ENCODE results near the gene KRT39.
"Not testable (repeated sequence)": the region's sequence is repeated elsewhere in the genome, so short reads cannot be mapped to it uniquely, and the experiment has no call there.

KRT39 gene

DNA sequence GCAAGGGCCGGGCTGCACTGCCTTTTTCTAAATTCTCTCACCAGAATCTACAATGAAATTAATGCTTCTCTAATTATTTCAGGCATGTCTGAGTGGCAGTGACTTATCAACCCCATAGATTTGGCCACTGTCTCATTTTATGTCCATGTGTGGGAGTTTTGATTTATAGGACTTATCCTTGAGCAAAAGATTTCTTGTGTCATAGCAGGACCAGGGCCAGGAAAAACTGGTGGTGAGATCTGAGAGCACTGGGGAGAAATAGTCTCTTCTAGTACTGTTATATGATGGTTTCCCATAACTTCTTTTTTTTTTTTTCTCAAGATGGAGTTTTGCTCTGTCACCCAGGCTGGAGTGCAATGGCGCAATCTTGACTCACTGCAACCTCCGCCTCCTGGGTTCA lies 27.8 kb downstream of the KRT39 start:
- no peak for DNase-seq (ENCODE audit: low spot score)

DNA sequence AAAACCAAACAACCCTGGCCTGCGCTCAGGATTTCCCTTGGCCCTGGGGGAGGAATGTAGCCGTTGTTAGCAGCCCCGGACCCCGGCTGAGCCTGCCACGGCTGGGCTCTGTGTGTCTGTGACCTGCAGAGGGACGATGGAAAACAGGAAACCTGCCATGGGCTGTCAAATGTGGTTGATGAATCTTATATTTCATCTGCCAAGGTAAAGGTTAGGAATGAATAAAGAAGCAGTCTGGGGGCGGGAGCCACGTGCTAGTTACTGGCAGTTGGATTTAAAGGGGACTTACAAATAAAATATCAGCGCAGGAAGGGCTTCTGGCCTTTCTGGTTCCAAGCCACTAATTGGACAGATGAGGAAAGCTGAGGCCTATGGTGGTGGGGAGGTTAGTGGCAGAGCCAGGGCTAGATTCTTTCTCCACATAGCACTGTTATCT lies 29.3 kb downstream of the KRT39 start, which contains the start of gene KRT23:
Gene KRT23, minus strand, starts transcription at position 263 of the 436 bp plus-strand sequence. CDS start 1,043 bp downstream, outside the sequence.
- no peak for DNase-seq (ENCODE audit: low spot score)

DNA sequence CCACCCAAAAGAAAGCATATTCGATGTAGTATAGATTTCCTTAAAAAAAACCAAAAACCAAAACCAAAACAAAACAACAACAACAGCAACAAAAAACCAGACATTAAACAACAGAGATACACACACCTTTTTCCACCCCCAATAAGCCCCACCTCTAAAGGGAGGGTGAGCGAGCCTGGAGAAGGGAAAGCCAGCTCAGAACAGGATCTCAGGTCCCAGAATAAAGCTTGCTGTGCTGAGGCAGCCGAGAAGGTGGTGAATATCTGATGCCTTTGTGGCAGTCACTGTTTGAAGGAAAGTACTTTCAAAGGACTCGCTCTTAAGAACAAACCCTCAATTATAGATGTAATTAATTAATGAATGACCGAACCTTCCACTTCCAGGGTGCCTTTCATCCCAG lies 29.8 kb downstream of the KRT39 start:
- no peak for DNase-seq (ENCODE audit: low spot score)

DNA sequence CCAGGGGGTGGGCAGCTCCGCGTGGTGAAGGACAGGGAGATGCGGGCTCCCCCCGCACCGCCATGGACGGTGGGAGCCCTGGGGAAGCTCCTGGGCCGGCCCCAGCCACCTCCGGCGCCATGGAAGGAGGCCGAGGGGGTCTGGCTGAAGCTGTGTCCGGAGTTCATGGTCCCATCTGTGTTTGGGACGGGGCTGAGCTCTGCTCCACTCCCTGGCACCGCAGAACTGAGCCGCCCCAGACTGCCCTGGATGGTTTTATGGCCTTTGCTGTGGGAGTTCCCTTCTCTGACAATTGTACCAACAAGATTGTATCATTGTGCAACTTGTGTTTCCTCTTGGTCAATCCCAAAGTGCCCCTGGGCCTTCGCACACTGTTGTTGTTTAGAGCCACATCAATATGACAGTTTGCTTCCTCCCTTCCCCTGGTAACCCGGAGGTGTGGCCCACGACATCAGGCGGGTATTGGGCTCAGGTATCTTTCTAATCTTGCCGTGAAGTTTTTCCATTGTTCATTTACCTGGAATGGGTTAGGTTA lies 30.2 kb downstream of the KRT39 start:
- DNase-seq (ENCODE audit: low spot score) = no peak

DNA sequence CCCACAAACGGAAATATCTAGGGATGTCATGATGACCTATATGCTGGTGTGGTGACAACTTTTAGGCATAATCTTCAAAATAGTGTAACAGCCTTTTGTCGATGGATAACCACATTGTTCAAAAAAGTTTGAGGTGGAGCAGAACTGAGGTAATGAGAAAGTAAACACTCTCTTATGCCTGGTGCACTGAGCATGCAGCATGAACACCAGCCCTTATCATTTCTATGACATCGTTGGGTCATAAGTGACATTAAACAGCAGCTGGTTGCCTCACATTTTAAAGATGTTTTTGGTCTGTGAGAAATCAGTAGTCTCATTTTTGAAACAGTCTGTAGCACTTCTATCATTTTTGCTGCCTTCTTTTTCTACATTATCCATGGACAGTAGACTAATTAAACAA lies 31.1 kb downstream of the KRT39 start:
- DNase-seq (ENCODE audit: low spot score) = peak; percentile 21

DNA sequence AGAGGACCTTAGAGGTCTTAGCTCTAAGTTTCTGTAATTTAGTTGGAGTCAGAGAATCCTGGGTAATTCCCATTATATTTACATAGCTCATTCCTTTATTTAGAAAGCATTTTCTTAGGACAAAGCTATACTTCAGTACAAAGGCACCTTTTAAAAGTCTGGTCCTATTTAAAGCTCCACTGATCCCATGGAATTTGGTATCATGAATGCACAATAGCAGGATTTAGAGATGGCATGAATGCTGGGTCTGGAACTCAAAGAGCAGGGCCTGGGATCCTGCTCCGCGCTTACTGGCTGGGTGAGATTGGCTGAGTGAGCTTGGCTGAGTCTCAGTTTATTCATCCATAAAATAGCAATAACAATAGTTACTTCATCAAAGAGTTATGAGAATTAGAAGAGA lies 34.1 kb downstream of the KRT39 start:
- no peak for DNase-seq (ENCODE audit: low spot score)

DNA sequence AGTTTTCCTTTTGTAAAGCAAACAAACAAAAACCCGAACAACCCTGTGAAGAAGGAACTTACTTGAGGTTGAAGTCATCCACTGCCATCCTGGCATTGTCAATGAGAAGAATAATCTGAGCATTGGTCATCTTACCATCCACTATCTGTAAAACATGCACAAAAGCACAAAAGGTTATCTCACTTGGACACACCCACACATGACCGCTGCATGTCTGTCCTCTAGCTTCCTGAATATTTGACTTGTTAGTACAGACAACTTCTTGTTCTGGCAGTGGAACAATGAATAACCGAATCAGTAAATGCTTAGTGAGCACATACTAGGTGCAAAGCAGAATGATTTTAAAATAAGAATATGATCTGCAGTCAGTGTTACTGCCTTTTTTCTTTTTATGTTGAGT lies 35.4 kb downstream of the KRT39 start:
- no peak for DNase-seq (ENCODE audit: low spot score)

DNA sequence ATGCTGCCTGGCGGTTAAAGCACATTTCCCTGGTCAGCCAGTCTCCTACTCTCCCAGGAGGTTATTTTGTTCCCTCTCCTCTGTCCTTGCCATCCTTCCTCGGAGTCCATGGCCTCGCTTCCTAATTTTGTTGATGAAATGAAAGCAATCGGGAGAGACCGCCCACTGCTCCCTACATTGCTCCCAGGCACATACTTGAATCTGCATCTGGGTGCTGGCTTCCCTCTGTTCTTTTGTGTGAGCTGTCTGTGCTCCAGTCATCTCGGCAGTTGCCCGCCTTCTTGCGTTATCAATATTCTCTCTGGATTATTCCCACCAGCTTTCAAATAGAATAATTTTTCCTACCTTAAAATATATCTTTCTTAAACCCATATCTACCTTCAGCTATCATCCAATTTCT lies 40.4 kb downstream of the KRT39 start:
- no peak for DNase-seq (ENCODE audit: low spot score)

DNA sequence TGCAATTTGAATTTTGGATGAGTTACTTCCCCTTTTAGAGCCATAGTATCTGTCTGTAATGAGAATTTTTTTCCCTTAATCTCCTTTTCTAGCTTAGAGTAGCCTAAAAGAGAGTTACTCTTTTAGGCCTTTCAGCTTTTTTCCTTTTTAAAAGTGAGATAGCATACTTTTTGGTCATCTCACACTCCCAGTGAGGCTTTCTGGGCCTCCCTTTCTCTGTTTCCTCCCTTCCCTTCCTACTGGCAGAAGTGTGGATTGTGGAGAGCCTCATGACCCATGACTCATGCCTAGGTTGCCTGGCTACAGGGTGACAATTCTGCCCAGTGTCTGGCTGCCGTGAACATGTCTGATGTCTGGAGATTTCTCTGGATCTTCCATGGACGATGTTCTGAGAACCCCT lies 44.5 kb downstream of the KRT39 start:
- peak; percentile 69 for DNase-seq (ENCODE audit: low spot score)

DNA sequence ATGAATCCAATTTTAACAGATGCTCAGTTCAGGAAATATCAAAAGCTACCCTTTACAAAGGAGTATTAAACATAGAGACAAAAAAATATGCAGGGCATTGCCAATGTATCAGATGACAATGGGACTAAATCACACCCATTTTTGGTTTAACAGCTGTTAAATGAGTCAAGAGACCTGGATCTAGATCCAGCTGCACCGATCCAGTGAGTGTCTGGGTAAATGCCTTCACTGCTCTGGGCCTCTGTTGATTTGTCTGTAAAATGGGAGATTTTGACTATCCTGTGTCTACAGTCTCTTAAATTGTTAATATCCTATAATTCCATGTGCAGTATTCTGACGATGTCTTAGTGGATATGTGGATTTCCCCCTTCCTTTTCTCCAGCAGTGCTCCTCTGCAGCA lies 45.7 kb downstream of the KRT39 start:
- DNase-seq (ENCODE audit: low spot score) = no peak

DNA sequence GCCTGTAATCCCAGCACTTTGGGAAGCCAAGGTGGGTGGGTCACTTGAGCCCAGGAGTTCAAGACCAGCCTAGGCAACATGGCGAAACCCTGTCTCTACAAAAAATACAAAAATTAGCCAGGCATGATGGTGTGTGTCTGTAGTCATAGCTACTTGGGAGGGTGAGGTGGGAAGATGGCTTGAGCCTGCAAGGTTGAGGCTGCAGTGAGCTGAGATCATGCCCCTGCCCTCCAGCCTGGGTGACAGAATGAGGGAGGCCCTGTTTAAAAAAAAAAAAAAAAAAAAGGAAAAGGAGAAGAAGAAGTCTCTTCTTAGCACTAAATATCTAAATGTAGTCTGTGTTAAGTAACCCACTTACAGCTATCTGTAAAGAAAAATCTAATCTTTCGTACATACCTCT lies 49.6 kb downstream of the KRT39 start:
- DNase-seq (ENCODE audit: low spot score) = not testable (repeated sequence)

DNA sequence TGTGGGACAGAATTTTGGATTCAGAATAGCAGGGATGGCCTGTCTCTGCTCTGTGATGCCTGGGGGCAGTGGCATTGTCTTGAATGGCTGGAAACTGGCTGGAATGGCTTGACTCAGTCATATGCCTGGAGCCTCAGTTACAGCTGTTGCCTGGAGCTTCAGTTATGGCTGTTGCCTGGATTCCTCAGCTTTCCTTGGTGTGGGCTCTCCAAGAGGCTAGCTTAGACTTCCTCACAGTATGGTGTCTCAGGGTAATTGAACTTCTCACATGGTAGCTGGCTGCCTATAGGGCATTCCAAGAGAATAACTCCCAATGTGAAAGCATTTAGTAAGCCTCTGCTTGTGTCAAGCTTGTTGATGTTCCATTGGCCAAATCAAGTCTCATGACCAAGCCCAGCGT lies 50.4 kb downstream of the KRT39 start:
- DNase-seq (ENCODE audit: low spot score) = no peak

DNA sequence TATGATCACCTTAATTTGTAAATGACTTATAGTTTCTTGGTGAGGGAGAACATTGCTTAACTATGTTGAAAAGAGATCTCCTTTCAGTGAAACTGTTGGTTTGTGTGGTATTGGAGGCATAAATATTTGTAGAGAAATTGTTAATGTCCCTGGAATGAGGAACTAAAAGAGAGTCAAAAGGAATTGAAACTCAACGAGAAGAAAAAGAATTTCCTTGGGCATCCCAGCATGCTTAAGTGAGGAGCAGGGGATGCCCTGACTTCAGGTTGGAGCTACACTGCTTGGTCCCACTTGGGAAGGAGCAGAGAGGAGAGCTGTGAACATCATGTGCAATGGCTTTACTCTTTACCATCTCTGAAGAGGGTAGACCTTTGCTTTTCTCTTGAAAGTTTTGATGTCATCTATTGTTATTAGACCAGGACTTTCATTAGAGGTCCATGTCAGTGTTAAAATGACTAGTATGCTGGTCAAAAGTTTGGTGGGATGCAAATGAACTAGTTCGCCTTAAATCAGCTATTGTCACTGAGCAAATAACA lies 51.0 kb downstream of the KRT39 start:
- peak; percentile 34 for DNase-seq (ENCODE audit: low spot score)

DNA sequence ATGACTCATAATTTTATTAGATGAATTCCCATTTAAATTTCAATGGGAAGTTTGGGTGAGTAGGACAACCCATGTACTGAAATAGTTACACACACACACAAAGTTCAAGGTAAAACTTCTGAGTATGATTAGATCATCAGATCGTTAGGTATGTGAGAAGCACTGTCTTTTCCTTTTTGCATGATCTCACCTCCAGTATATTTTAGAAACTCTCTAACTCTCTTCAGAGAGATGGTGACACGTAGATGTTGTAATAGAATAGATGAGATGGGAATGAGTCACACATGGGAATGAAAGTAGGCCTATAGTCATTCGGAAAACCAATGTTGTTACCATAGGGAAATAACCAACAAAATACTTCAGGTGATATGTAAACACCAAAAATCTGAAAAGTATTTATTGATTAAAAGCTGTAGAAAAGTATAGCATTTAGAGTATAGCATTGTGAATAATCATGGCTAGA lies 51.5 kb downstream of the KRT39 start:
- peak; percentile 73 for DNase-seq (ENCODE audit: low spot score)

DNA sequence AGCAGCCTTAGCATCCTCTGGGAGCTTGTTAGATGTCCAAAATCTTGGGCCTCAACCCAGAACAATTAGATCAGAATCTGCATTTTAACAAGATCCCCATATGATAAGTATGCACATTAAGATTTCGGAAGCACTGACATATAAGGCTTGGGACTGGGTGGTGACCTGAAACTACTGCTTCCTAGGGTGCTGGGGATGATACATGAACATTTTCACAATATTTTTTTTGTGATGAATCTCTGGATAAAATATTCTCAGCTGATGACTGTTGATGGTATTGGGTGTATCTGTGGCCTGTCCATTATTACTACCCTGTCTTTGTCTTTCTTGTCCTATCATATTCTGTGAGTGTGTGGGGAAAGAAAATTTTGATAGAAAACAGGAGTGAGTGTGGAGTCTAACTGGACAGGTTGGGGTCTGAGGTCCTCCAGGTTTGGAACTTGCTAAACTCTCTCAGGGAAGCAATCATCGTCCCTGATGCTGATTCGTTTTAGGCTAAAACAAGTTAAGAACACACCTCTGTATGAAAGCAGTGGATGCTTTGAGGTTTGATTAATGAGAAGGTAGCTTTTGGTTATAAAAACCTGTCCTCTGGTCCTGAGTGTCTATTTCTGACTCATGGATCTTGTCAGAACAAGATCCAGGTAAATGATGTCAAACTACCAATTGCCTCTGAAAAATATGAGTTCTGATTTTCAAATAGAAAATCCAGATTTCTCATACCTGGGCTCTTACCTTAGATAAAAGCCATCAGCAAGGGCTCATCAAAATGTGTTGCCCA lies 52.5 kb downstream of the KRT39 start:
- DNase-seq (ENCODE audit: low spot score) = no peak

DNA sequence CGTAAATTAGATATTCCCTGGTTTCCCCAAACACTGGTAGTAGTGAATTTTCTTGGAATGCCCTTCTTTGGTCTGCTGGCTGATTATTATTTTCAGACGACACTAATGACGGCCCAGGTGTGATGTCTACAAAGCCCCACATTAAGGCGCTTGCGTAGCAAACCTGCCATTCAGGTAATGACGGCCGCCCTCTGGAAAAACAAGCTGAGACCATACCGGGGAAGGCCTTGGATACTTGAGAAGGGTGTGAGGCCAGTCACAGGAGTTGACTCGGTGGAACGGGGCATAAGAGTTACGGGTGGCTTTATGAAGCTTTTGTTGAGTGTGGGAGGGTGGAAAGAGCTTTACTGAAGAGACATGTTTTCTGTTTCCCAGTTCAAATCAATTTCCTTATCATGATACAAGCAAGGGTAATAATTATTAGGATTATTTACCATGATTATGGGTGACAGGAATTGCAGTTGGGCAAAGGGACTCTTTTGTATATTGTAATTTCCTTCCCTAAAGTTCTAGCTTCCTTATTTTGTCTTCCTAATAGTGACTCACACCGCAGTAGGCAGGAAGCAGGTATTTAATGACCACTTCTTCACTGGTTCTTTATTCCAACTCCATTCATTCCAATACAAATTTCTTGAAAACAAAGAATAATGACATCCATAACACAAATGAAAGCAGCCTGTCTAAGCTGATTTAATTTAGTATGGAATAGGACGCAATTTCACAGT lies 54.1 kb downstream of the KRT39 start:
- no peak for DNase-seq (ENCODE audit: low spot score)

DNA sequence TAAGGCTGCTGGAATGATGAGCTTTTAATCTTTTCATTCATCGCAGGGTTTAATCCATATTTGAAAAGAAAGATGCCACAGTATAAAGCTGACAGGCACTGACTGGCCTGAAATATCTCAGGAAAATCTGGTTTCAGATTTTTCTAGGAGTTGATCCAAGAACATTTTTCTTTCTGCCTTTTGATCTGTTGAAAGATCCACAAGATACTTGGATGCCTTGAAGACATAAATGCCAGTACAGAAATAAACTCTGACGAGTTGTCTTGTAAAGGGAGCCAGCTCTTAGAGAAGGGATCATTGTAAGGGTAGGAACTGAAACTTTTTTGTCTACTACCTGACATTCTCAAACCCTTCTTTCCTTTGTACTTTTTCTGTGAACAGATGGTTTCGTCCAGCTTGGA lies 56.3 kb downstream of the KRT39 start:
- peak; percentile 32 for DNase-seq (ENCODE audit: low spot score)

DNA sequence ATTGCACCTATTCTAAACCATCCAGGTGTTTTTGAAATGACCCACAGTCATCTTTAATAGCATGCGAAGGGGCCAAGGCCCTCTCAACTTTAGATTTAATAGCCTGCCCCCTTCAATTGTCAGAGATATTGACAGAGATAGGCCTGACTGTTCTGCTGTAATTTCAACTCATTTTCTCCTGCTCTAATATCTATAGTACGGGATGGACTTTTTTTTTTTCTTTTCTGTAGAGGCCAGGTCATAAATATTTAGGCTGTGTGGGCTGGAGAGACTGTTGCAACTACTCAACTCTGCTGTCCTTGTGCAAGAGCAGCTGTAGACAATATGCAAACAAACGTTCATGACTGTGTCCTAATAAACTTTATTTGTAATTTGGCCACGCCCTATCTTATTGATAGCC lies 57.0 kb downstream of the KRT39 start:
- no peak for DNase-seq (ENCODE audit: low spot score)

DNA sequence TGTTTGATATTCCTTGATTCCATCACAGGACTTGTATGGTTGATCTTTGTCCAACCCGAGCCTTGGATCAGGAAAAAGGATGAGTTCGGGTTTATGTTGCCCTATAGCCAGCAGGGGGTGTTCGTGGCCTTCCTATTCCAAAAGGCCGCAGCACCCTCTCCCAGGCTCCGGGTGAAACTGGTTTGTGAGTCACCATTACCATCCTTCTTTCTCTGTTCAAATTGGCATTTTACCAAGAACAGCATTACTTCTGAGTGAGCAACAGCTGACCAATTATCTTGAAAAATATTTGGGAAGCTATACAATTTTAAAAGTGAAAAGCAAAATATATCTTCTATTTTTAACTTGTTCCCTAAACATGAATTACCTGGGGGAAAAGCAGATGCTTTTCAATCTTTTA lies 57.4 kb downstream of the KRT39 start:
- peak; percentile 81 for DNase-seq (ENCODE audit: low spot score)
